Measurements from ENCODE around the gene POLR2F. TPM values are rescaled to one million over a fixed set of nuclear protein-coding genes. Genes with fewer than 3 reads are reported as not detected.

The POLR2F gene
- total RNA-seq, 1 donor from 2014 or later, result 26.9 TPM

Other genes with a start within 250 kb of the POLR2F start
- 8.6 TPM for gene GCAT, start 145.8 kb upstream of the POLR2F start, total RNA-seq
- gene GALR3, start 130.3 kb upstream of the POLR2F start, total RNA-seq, result not detected
- 13.0 TPM for gene ANKRD54, start 109.4 kb upstream of the POLR2F start, total RNA-seq
- 695 TPM for gene EIF3L, start 104.3 kb upstream of the POLR2F start, total RNA-seq
- 25.7 TPM for gene MICALL1, start 47.4 kb upstream of the POLR2F start, total RNA-seq
- 1.2 TPM for gene C22orf23, start 98 bp upstream of the POLR2F start, total RNA-seq
- gene SOX10, start 30.9 kb downstream of the POLR2F start, total RNA-seq, result 1.6 TPM
- 24.9 TPM for gene PICK1, start 103.7 kb downstream of the POLR2F start, total RNA-seq
- gene SLC16A8, start 130.5 kb downstream of the POLR2F start, total RNA-seq, result 3.7 TPM
- under 0.01 TPM for gene BAIAP2L2, start 157.0 kb downstream of the POLR2F start, total RNA-seq
- 19.6 TPM for gene PLA2G6, start 228.1 kb downstream of the POLR2F start, total RNA-seq
- 1.6 TPM for gene MAFF, start 248.3 kb downstream of the POLR2F start, total RNA-seq

All from frontal cortex (tissue), 1 donor.